AG04450 (cell line): Measurements from ENCODE around the gene ZNF469. TPM values are rescaled to one million over a fixed set of nuclear protein-coding genes. Genes with fewer than 3 reads are reported as not detected.

Experiments used
- CTCF ChIA-PET: fragments of 300-600, 350-600 bp; formaldehyde crosslinking; extraction: SDS; loops from one replicate; lab custom pipeline; 2022; ENCODE audit warnings: antibody characterized with exemption, inconsistent platforms; lab: Charles Lee
- POLR2A ChIA-PET: fragments of 350-600 bp; formaldehyde crosslinking; extraction: SDS; loops from one replicate; lab custom pipeline; 2021; ENCODE audit warnings: antibody characterized with exemption, inconsistent platforms; lab: Yijun Ruan, JAX
- DNase-seq: peaks from one replicate; pipeline ENCODE4 v3.0.0-alpha.2; 2011; ENCODE audit warnings: low read depth, low spot score
- H3K27ac ChIP-seq: one replicate; pipeline ENCODE4 v1.5.1; 2012; ENCODE audit warnings: low read depth, low read length, control low read depth
- H3K27me3 ChIP-seq: one replicate; pipeline ENCODE4 v1.6.0; 2012; ENCODE audit warnings: low read length; ENCODE audit not compliant: control insufficient read depth, insufficient read depth
- H3K4me3 ChIP-seq: 2 replicates; pipeline ENCODE4 v1.5.1; 2011; ENCODE audit warnings: mild to moderate bottlenecking, low read depth, low read length, control low read depth
- H3K9me3 ChIP-seq: 2 replicates; pipeline ENCODE4 v1.5.1; 2012; ENCODE audit warnings: low read length; ENCODE audit not compliant: control insufficient read depth, insufficient read depth
- polyA plus RNA-seq: library from polyadenylated mRNA; depleted of rRNA; stranded (reverse); fragments of >200 nt; gene quantifications from 2 replicates; pipeline ENCODE4 v1.2.3, GENCODE V29; 2011
- TF ChIP-seq, protein P1 (sequence below): IDR thresholded peaks from 2 replicates; pipeline ENCODE4 v1.5.1; 2011; ENCODE audit warnings: low read depth, low read length, control low read depth, inconsistent platforms

ZNF469 gene
- polyA plus RNA-seq, 1 experiment: 2.2 TPM

- TF ChIP-seq, protein P1, sequence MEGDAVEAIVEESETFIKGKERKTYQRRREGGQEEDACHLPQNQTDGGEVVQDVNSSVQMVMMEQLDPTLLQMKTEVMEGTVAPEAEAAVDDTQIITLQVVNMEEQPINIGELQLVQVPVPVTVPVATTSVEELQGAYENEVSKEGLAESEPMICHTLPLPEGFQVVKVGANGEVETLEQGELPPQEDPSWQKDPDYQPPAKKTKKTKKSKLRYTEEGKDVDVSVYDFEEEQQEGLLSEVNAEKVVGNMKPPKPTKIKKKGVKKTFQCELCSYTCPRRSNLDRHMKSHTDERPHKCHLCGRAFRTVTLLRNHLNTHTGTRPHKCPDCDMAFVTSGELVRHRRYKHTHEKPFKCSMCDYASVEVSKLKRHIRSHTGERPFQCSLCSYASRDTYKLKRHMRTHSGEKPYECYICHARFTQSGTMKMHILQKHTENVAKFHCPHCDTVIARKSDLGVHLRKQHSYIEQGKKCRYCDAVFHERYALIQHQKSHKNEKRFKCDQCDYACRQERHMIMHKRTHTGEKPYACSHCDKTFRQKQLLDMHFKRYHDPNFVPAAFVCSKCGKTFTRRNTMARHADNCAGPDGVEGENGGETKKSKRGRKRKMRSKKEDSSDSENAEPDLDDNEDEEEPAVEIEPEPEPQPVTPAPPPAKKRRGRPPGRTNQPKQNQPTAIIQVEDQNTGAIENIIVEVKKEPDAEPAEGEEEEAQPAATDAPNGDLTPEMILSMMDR: no peak
- ChIA-PET CTCF (no interaction called here), POLR2A (interaction anchor here (0.9 kb wide), 1 partner anchor 13 kb away, joined by 4 read pairs; no protein-coding TSS in a partner anchor)
- H3K4me3 ChIP-seq: no peak overlapping the region
- no peaks in the 10 kb centered on the region for H3K27me3 ChIP-seq
- peaks cover under 1% of the 10 kb centered on the region; the same call in 1 of the 2 replicates for H3K9me3 ChIP-seq
- no peak for DNase-seq
- H3K27ac ChIP-seq: no peak overlapping the region
Observed at GRCh38 chr16:88392616-88393015, 9.9 kb downstream of the ZNF469 start.

DNA sequence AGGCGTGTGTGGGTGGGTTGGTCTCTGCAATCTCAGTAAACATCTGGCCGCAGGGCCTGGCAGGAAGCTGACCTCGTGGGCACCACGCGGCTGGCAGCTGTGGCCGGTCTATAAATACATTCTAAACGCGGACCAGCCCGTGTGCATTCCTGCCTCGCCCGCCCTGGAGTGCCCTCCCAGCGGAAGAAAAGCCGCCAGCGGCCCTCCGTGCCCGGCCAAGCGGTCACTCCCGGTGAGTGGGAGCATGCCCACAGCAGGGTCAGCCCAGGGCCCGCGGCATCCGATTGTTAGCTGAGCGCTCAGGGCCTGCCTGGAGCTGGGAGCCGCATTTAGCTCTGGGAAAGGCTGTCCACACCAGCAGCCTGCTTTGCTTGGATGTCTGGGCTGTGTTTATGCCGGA, 10.3 kb downstream of the ZNF469 start:
- Histone ChIP-seq H3K9me3 (peaks cover 3% of the 10 kb centered on the region; the same call in 1 of the 2 replicates), H3K27ac (no peak overlapping the region), H3K27me3 (no peaks in the 10 kb centered on the region), H3K4me3 (no peak overlapping the region)
- ChIA-PET CTCF (no interaction called here), POLR2A (interaction anchor here (0.9 kb wide), 1 partner anchor 14 kb away, joined by 4 read pairs; no protein-coding TSS in a partner anchor)
- no peak for DNase-seq
- TF ChIP-seq, protein P1: no peak

DNA sequence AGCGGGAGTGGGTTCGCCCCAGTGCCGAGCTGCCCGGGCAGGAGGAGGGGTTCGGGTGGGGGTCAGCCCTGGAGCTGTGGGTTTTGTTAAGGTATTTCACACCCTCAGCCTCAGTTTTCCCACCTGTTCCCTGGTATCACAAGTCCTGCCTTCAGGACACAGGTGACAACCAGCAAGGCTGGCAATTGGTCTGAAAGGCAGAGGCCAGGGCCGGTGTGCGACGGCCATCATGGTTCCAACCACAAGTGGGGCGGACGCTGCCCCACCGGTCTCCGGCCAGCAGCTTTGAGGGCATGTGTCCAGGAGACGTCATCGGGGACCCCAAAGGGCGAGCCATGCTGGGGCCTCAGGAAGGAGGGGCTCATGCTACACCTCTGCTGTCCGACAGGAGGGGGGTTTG, 10.8 kb downstream of the ZNF469 start:
- DNase-seq: no peak
- H3K27me3 ChIP-seq: no peaks in the 10 kb centered on the region
- peaks cover 3% of the 10 kb centered on the region; the same call in 1 of the 2 replicates for H3K9me3 ChIP-seq
- no peak overlapping the region for H3K27ac ChIP-seq
- CTCF ChIA-PET: no interaction called here
- POLR2A ChIA-PET: interaction anchor here (0.9 kb wide), 1 partner anchor 14 kb away, joined by 4 read pairs; no protein-coding TSS in a partner anchor
- no peak overlapping the region for H3K4me3 ChIP-seq
- TF ChIP-seq, protein P1: no peak

- POLR2A ChIA-PET: no interaction called here
- CTCF ChIA-PET: no interaction called here
Observed at GRCh38 chr16:88394426-88394825, 11.7 kb downstream of the ZNF469 start.

More at GRCh38 chr16:88394426-88394825, 11.7 kb downstream of the ZNF469 start:
- Histone ChIP-seq H3K4me3 (no peak overlapping the region), H3K9me3 (peaks cover 6% of the 10 kb centered on the region; the same call in 1 of the 2 replicates), H3K27me3 (no peaks in the 10 kb centered on the region), H3K27ac (no peak overlapping the region)
- DNase-seq: no peak
- TF ChIP-seq, protein P1: no peak
